Fibroblast of mammary gland (primary cell): ENCODE results near the gene OXCT1.

ENCODE experiments used
- DNase-seq: peaks from one replicate; pipeline ENCODE4 v3.0.0-alpha.2; 2010; ENCODE audit warnings: low read depth
- H3K4me3 ChIP-seq: 2 replicates; pipeline ENCODE4 v1.5.1; 2011; ENCODE audit warnings: low read depth, mild to moderate bottlenecking, low read length, moderate library complexity; ENCODE audit not compliant: control insufficient read depth
- CTCF ChIP-seq: conservative IDR thresholded peaks from 2 replicates; pipeline ENCODE4 v1.5.1; 2011; ENCODE audit warnings: low read depth, low read length, inconsistent platforms; ENCODE audit not compliant: control insufficient read depth, insufficient read depth

OXCT1 gene

GRCh38 chr5:41869724-41870626, at the start of gene OXCT1:
TSS of gene OXCT1 (minus strand) at chr5:41870425. CDS start at chr5:41870358, 67 bp downstream.
- H3K4me3 ChIP-seq: peak within 1 kb of the TSS; percentile 90
- no peak for TF ChIP-seq CTCF
- peak; percentile 82 for DNase-seq

- no peak for TF ChIP-seq CTCF
These were observed 47.9 kb upstream of the OXCT1 start for GRCh38 chr5:41918105-41918504.

DNA sequence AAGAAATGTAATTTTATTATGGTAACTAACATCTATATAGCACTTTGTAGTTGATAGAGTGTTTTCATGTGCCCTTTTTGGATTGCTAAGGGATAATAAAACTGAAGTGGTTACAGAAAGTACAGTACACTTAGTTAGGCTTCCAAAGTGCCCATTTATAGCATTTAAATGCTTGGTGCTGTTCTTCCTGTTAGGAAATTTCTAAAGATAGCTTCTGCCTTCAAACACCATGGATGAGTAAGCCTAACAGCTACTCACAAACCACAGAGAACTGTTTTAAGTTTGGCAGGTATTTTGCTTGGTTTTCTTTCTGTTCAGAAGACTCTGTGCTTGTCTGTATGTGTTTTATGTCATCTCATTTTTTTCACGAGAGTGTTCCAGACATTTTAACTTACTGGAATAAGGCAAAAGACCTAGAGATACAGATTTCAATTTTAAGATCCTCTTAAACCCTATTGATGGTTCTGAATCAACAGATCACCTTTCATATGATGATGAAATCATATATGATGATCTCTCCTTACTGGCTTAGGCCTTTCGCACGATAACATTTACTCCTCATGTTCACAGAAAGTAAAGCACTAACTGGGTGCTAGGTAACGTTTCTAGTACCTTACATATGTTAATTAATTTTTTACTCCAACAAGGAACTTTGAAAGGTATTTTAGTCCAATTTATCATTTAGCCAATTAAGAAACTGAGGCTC, 38.3 kb upstream of the OXCT1 start:
- DNase-seq: peak; percentile 73
- H3K4me3 ChIP-seq: no peak overlapping the region
- no peak for TF ChIP-seq CTCF

More at GRCh38 chr5:41918105-41918504, 47.9 kb upstream of the OXCT1 start:
- DNase-seq: no peak
- no peak overlapping the region for H3K4me3 ChIP-seq

GRCh38 chr5:41906151-41906550, 35.9 kb upstream of the OXCT1 start:
- no peak for DNase-seq
- no peak for TF ChIP-seq CTCF
- no peak overlapping the region for H3K4me3 ChIP-seq

DNA sequence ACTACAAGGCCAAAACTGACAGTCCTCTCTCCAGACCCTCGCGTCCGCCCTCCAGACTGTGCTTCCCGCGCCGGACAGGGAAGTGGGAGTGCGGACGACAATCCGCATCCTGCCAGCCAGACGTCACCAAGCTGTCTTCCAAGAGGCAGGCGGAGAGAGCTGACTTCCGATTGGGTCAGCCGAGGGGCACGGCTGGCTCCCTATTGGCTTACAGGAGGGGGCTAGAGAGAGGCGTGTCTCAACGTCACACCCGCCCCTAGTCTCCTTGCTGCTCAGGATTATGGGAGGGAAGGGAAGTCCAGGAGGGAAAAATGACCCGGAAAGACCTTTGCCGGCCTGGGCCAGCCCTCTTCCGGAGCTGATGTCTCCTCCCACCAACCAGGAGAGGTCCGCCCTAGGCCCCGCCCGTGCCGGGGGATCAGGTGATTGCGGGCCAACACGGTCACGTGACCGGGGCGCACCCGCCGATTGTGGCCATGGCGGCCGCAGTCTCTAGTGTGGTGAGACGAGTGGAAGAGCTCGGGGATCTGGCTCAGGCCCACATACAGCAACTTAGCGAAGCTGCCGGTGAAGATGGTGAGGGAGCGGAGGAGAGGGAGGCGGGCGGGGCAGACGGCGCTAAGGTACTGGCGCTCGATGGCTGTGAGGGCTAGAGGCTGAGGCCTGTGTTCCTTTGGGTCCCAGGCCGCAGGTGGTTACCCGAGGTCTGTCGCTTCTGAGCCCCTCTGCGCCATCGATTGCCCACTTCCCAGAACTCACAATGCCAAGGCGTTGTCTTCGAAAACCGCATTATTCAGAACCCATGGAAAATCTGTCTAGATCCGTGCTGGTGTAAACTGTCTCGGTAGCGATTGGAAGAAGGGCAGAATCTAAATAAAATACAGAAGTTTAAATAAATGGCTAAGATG, 33.9 kb upstream of the OXCT1 start, which contains the start of gene RIMOC1:
RIMOC1 (plus strand) TSS at position 453 of the 908 bp plus-strand sequence; CDS start at position 477, 24 bp downstream.
- peak; percentile 99 for DNase-seq
- peak within 1 kb of the TSS; percentile 92 for H3K4me3 ChIP-seq
- TF ChIP-seq CTCF: no peak

- peak overlapping the region; percentile 66 for H3K4me3 ChIP-seq
- DNase-seq: no peak
- TF ChIP-seq CTCF: no peak
These were observed 33.2 kb upstream of the OXCT1 start for GRCh38 chr5:41903382-41903891.
